Skeletal muscle tissue (tissue), 5 donors: ENCODE measurements around the gene CELSR3. TPM values are rescaled to one million over a fixed set of nuclear protein-coding genes. Genes with fewer than 3 reads are reported as not detected.

ENCODE experiments used
- H3K27ac ChIP-seq: one replicate; pipeline ENCODE4 v1.7.0; 2013; ENCODE audit warnings: mild to moderate bottlenecking, low read depth, low read length, inconsistent platforms
- H3K27me3 ChIP-seq, 3 donors: one replicate each; pipeline ENCODE4 v1.7.0; 2013; ENCODE audit warnings: low read length in 3 of 3; ENCODE audit not compliant: control insufficient read depth in 3 of 3, insufficient read depth in 3 of 3
- H3K36me3 ChIP-seq, 3 donors: one replicate each; pipeline ENCODE4 v1.7.0; 2013; ENCODE audit warnings: low read length in 3 of 3; ENCODE audit not compliant: control insufficient read depth in 3 of 3, insufficient read depth in 3 of 3
- H3K4me1 ChIP-seq, 3 donors: one replicate each; pipeline ENCODE4 v1.7.0; 2013; ENCODE audit warnings: low read length in 3 of 3, mild to moderate bottlenecking in 3 of 3; ENCODE audit not compliant: control insufficient read depth in 3 of 3, insufficient read depth in 3 of 3
- H3K4me3 ChIP-seq, 3 donors: one replicate each; pipeline ENCODE4 v1.7.0; 2013; ENCODE audit warnings: low read length in 3 of 3
- H3K9ac ChIP-seq, 3 donors: one replicate each; pipeline ENCODE4 v1.7.0; 2013; ENCODE audit warnings: low read length in 3 of 3, mild to moderate bottlenecking in 3 of 3, moderate library complexity in 2 of 3, low read depth in 1 of 3
- H3K9me3 ChIP-seq, 3 donors: one replicate each; pipeline ENCODE4 v1.7.0; 2013; ENCODE audit warnings: low read length in 3 of 3; ENCODE audit not compliant: control insufficient read depth in 3 of 3
- small RNA-seq: library from RNA; depleted of rRNA; stranded (forward); fragments of <200 nt; gene quantifications from one replicate; pipeline ENCODE3, GENCODE V24; 2014
- total RNA-seq: library from RNA; depleted of rRNA; stranded (reverse); fragments of >200 nt; gene quantifications from one replicate; pipeline ENCODE4 v1.2.3, GENCODE V29; 2014
- donor health status: Osteomylitis.

CELSR3 gene
- total RNA-seq, 1 donor from 2014 or later = under 0.01 TPM

DNA sequence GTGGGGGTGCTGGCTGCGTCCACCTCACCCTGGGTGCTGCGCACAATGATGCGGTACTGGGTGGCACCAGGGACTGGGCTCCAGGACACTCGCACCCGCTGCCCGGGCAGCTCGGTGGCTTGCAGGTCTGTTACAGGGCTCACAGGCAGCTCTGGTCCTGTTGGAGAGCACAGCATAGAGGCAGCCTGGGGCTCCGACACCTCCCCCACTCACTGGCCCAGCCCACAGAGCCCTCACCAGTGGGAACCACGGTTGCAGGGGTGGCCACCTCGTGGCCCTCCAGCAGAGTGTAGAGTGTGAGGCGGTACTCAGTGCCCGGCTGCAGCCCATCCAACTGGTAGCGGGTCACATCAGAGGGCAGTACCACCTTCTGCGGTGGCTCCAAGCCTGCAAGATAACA lies 71.2 kb downstream of the CELSR3 start:
- Histone ChIP-seq H3K27me3 (peaks cover 0 to 6% (median 0%) of the 10 kb centered on the region in 3 donors), H3K36me3 (peaks cover 0 to 28% (median 6%) of the 10 kb centered on the region in 3 donors), H3K4me1 (peaks cover 9 to 21% (median 21%) of the 10 kb centered on the region in 3 donors), H3K9ac (no peak overlapping the region), H3K27ac (no peak overlapping the region), H3K4me3 (no peak overlapping the region), H3K9me3 (no peaks in the 10 kb centered on the region)

DNA sequence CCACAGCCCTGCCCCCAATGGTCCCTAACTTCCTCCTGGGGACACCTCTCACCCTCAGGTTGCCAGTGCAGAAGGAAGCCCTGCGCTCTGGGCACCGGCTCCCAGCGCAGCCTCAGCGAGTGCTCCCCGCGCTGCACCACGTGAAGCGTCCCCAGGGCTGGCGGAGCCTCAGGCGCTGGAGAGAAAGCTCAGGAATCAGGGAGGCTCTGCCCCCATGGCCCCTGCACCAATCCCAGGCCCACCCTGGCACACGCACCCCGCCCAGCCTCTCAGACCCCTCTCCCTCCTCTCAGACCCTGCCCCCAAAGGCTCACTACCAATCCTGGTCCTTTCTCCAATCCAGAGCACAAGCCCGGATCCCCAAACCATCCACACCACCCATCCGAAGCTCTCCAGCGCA lies 74.5 kb downstream of the CELSR3 start:
- Histone ChIP-seq H3K4me3 (no peak overlapping the region), H3K36me3 (peaks cover 0 to 29% (median 11%) of the 10 kb centered on the region in 3 donors), H3K27ac (no peak overlapping the region), H3K4me1 (no peaks in the 10 kb centered on the region), H3K9ac (no peak overlapping the region), H3K27me3 (peaks cover 0 to 4% (median 0%) of the 10 kb centered on the region in 3 donors), H3K9me3 (no peaks in the 10 kb centered on the region)

DNA sequence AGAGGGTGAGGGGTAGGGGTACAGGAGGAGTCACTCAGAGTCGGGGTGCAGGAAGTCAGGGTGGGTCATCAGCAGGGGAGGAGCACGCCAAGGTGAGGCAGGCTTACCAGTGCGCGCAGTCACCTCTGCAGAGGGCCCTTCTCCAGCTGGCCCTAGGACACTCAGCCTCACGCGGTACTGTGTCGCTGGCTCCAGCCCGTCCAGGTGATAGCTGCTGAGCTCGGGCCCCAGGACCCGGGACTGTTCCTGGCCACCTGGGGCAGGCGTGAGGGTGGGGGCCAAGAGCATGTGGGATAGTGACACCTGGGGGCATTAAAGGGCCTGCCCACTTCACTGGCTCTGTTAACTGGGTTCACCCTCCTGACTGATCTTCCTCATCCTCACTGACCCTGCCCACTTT lies 75.0 kb downstream of the CELSR3 start:
- H3K9ac ChIP-seq = no peak overlapping the region
- H3K36me3 ChIP-seq = peaks cover 0 to 32% (median 11%) of the 10 kb centered on the region in 3 donors
- H3K27me3 ChIP-seq = no peaks in the 10 kb centered on the region
- no peaks in the 10 kb centered on the region for H3K4me1 ChIP-seq
- no peak overlapping the region for H3K27ac ChIP-seq
- H3K4me3 ChIP-seq = no peak overlapping the region
- H3K9me3 ChIP-seq = no peaks in the 10 kb centered on the region

Small RNA genes within 50 kb of the gene (small RNA-seq; reads per million reads assigned to genes)
- not detected for gene AC141002.1

Other genes with a start within 250 kb of the CELSR3 start
- 11.5 TPM for gene PLXNB1, start 232.8 kb downstream of the CELSR3 start, total RNA-seq
- gene CCDC51, start 222.8 kb downstream of the CELSR3 start, total RNA-seq = 9.9 TPM
- gene TMA7, start 222.6 kb downstream of the CELSR3 start, total RNA-seq = 157 TPM
- gene ATRIP, start 216.1 kb downstream of the CELSR3 start, total RNA-seq = 4.7 TPM
- 32.4 TPM for gene SHISA5, start 158.7 kb downstream of the CELSR3 start, total RNA-seq
- 8.4 TPM for gene PFKFB4, start 106.1 kb downstream of the CELSR3 start, total RNA-seq
- not detected for gene UCN2, start 99.1 kb downstream of the CELSR3 start, total RNA-seq
- gene COL7A1, start 67.6 kb downstream of the CELSR3 start, total RNA-seq = 2.1 TPM
- 182 TPM for gene UQCRC1, start 53.2 kb downstream of the CELSR3 start, total RNA-seq
- not detected for gene TMEM89, start 41.1 kb downstream of the CELSR3 start, total RNA-seq
- 9.4 TPM for gene SLC26A6, start 27.4 kb downstream of the CELSR3 start, total RNA-seq
- 3.1 TPM for gene NCKIPSD, start 23.0 kb upstream of the CELSR3 start, total RNA-seq
- 33.9 TPM for gene IP6K2, start 54.3 kb upstream of the CELSR3 start, total RNA-seq
- gene PRKAR2A, start 185.0 kb upstream of the CELSR3 start, total RNA-seq = 26.6 TPM
- gene SLC25A20, start 236.0 kb upstream of the CELSR3 start, total RNA-seq = 15.1 TPM